Subcutaneous abdominal adipose tissue (tissue), 5 donors: Measurements from ENCODE around the gene TCIRG1.
"Not testable (repeated sequence)": the region's sequence is repeated elsewhere in the genome, so short reads cannot be mapped to it uniquely, and the experiment has no call there.

ENCODE experiments used
- H3K27ac ChIP-seq: one replicate; pipeline ENCODE4 v1.7.0; 2013; ENCODE audit warnings: low read depth, mild to moderate bottlenecking, inconsistent platforms, low read length, moderate library complexity
- H3K27me3 ChIP-seq, 5 donors: one replicate each; pipeline ENCODE4 v1.7.0; 2013; ENCODE audit warnings: low read length in 5 of 5, inconsistent platforms in 1 of 5; ENCODE audit not compliant: control insufficient read depth in 5 of 5, insufficient read depth in 4 of 5
- H3K36me3 ChIP-seq, 5 donors: one replicate each; pipeline ENCODE4 v1.7.0; 2013; ENCODE audit warnings: low read length in 5 of 5; ENCODE audit not compliant: control insufficient read depth in 5 of 5, insufficient read depth in 5 of 5
- H3K4me1 ChIP-seq, 5 donors: one replicate each; pipeline ENCODE4 v1.7.0; 2013; ENCODE audit warnings: low read length in 5 of 5, mild to moderate bottlenecking in 3 of 5, moderate library complexity in 1 of 5; ENCODE audit not compliant: control insufficient read depth in 5 of 5, insufficient read depth in 5 of 5
- H3K4me3 ChIP-seq, 5 donors: one replicate each; pipeline ENCODE4 v1.7.0; 2013; ENCODE audit warnings: low read length in 5 of 5, low read depth in 1 of 5
- H3K9ac ChIP-seq, 5 donors: one replicate each; pipeline ENCODE4 v1.7.0; 2013; ENCODE audit warnings: low read length in 5 of 5, mild to moderate bottlenecking in 4 of 5, moderate library complexity in 3 of 5
- H3K9me3 ChIP-seq, 5 donors: one replicate each; pipeline ENCODE4 v1.7.0; 2013; ENCODE audit warnings: low read length in 5 of 5; ENCODE audit not compliant: control insufficient read depth in 5 of 5
- donor health status: healthy.
- donor health status: healthy.
- donor health status: healthy.
- donor health status: healthy.
- donor health status: healthy.

TCIRG1 gene, protein sequence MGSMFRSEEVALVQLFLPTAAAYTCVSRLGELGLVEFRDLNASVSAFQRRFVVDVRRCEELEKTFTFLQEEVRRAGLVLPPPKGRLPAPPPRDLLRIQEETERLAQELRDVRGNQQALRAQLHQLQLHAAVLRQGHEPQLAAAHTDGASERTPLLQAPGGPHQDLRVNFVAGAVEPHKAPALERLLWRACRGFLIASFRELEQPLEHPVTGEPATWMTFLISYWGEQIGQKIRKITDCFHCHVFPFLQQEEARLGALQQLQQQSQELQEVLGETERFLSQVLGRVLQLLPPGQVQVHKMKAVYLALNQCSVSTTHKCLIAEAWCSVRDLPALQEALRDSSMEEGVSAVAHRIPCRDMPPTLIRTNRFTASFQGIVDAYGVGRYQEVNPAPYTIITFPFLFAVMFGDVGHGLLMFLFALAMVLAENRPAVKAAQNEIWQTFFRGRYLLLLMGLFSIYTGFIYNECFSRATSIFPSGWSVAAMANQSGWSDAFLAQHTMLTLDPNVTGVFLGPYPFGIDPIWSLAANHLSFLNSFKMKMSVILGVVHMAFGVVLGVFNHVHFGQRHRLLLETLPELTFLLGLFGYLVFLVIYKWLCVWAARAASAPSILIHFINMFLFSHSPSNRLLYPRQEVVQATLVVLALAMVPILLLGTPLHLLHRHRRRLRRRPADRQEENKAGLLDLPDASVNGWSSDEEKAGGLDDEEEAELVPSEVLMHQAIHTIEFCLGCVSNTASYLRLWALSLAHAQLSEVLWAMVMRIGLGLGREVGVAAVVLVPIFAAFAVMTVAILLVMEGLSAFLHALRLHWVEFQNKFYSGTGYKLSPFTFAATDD

DNA sequence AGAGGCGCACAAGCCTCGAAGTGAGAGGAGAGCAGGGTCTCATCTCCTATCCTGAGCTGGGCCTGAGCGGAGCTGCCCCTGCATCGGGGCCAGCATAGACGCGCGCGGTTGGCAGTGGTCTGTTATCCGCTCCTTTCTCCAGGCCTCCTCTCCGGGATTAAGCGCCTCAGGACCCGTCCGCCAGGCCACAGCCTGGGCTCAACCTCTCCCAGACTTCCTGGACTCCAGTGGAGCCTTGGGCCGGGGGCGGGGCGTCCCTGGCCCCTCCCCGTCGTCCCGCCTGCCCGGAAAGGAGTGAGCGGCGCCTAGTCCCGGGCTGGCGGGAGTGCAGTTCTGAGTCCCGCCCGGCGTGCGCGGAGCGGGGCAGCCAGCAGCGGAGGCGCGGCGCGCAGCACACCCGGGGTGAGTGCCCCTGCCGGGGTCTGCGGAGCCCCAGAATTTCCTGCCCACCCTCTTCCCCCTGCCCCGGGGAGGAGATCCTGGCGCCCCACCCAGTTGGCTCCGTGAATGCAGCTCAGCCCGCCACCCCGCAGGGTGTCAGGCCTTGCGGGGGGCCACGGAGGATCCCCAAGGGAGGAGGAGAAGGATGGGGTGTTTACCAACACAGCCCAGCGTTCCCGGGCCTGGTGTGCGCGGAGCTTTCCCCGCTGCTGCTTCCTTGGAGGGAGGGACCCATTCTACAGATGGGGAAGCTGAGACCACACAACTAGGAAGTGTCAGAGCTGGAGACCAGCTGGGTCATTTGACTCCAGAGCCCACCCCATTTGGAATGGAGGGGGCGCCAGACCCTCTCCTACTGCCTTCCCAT, at the start of gene TCIRG1:
Gene TCIRG1, plus strand, starts transcription at position 308 of the 808 bp plus-strand sequence. CDS start 2,247 bp downstream, outside the sequence.
- Histone ChIP-seq H3K4me1 (peaks cover 0 to 68% (median 59%) of the 10 kb centered on the region in 5 donors), H3K9me3 (no peaks in the 10 kb centered on the region), H3K36me3 (peaks cover 0 to 39% (median 16%) of the 10 kb centered on the region in 5 donors), H3K4me3 (peak within 1 kb of the TSS; percentile 72 to 85 (median 82)), H3K27ac (peak within 1 kb of the TSS; percentile 83), H3K27me3 (no peaks in the 10 kb centered on the region), H3K9ac (peak within 1 kb of the TSS; percentile 76 to 92 (median 80))

DNA sequence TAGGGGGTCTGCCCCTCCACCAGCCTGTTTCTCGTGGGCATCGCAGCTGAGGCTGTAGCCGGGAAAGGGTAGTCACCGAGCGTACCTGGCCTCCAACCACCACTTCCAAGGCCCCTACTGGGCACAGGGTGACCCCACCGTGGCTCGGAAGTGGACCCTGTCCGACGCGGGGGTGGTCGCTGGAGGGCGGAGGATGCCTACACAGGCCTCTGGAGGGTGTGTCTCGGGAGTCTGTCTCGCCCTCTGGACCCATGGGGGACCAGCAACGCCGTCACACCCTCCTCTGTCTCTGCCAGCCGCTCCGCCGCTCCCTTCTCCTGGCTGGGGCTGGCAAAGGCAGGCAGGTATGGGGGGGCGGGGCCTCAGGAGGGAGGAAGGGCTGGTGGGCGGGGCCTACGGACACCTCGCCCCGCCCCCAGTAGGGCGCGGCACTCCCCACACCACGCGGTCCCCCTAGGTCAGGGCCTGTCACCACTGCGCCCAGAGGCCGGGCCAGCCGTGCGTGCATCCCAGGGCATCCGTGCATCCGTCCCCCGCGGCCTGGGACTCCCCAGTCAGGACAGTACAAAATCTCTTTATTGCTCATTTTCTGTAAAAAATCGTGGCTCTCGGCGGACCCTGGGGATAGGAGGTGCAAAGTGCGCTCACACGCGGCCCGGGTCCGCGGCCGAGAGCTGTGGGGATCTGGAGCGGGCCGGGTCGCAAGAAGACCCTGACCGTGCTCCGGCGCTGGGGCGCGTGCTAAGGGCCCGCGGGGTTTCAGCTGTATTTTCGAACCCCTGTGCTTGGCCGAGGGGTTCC, 48.1 kb upstream of the TCIRG1 start:
- not testable (repeated sequence) for H3K9ac ChIP-seq, H3K27ac ChIP-seq, H3K27me3 ChIP-seq, H3K9me3 ChIP-seq, H3K4me1 ChIP-seq, H3K4me3 ChIP-seq
- H3K36me3 ChIP-seq, result peaks cover 0 to 10% (median 0%) of the 10 kb centered on the region in 5 donors

DNA sequence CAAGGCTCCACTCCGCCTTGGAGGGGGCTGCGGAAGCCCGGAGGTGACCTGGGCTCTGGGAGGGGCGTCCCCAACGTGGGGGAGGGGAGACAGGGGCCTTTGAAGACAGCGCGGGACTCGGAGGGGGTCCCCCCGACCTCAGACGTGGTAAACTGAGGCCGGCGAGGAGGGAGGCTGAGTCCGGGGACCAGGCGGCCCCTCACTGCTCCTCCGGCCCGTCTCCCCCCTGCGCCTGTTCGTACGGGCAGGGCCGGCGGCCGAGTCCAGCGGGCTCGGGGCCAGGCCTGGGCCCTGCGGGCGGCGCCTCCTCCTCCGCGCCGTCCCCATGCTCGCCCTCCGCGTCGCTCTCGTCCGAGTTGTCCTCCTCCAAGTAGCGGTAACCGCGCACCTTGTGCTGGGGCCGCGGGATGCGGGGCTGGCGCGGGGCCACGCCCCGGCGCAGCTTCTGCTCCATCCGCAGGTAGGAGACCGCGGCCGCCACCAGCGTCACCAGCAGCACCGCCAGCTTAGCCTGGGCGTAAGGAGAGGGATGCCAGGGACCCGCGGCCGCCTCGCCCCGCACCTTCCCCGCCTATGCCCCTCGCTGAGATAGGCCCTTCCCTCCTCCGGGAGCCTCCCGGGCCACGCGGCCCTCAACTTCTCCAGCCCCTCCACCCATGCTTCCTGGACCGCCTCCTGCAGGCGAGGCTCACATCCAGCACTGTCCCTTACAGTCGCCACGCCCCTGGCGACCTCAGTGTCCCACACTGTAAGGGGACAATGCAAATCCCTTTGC, 47.3 kb upstream of the TCIRG1 start:
- H3K4me1 ChIP-seq, H3K9me3 ChIP-seq, H3K4me3 ChIP-seq, H3K27ac ChIP-seq, H3K27me3 ChIP-seq, H3K9ac ChIP-seq: not testable (repeated sequence)
- peaks cover 0 to 16% (median 5%) of the 10 kb centered on the region in 5 donors for H3K36me3 ChIP-seq

DNA sequence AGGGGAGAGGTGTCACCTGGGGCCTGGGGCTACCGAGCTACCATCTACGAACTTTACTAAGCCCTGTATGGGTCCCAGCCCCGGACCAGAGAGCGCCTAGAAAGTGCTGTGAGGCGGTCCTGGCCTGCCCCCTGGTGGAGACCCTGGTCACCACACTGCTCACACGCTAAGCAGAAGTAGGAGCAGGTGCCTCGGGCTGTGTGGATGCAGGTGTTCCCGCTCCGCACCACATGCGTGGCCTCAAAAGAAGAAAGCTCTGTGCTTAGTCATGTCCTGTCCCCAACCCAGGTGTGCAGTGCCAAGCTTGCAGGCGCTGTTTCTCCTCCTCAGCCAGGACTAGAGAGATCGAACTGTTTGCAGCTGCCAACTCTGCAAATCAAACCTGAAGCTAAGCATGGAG, 45.0 kb upstream of the TCIRG1 start:
- not testable (repeated sequence) for H3K9me3 ChIP-seq, H3K27me3 ChIP-seq, H3K27ac ChIP-seq, H3K9ac ChIP-seq, H3K4me3 ChIP-seq
- Histone ChIP-seq H3K4me1 (peaks cover 0 to 11% (median 4%) of the 10 kb centered on the region in 5 donors), H3K36me3 (peaks cover 0 to 22% (median 5%) of the 10 kb centered on the region in 5 donors)

DNA sequence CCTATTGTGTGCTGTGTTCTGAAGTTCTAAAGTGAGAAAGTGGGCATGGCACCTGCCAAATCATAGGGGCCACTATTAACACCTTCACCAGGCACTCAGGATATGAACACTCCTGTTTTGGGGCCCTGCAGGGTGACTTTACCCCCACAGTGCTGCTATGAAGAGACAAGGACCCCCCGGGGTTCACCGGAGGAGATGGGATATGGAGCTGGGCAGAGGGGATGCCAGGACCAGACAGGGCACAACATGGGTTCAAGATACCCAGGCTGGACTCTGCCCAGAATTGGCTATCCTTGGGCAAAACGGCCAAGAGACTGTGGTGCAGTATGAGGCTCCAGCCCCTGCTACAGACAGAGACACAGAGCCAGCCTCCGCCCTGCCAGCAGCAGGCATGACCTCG, 44.4 kb upstream of the TCIRG1 start:
- H3K27ac ChIP-seq, H3K9me3 ChIP-seq, H3K9ac ChIP-seq, H3K27me3 ChIP-seq, H3K4me3 ChIP-seq: not testable (repeated sequence)
- Histone ChIP-seq H3K36me3 (peaks cover 0 to 22% (median 5%) of the 10 kb centered on the region in 5 donors), H3K4me1 (peaks cover 0 to 11% (median 4%) of the 10 kb centered on the region in 5 donors)

DNA sequence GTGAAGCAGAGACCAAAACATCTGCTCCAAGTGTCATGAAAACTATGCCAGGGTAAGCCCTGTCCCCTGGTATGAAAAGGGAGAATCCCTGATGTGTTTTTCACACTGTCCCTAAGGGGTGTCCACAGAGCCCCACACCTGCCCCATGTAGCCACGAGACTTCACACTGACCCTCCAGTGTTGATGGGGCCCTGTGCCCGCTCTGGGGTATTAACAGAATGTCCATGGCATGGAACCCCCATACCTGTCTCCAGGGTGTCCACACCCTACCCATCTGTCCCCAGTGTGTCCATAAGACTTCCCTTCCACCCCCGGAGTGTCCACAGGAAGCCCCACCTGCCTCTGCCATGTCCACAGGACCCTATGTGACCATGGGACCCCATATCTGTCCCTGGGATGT, 43.7 kb upstream of the TCIRG1 start:
- not testable (repeated sequence) for H3K4me3 ChIP-seq, H3K27ac ChIP-seq, H3K9ac ChIP-seq, H3K27me3 ChIP-seq, H3K9me3 ChIP-seq
- Histone ChIP-seq H3K36me3 (peaks cover 0 to 22% (median 8%) of the 10 kb centered on the region in 5 donors), H3K4me1 (peaks cover 0 to 14% (median 4%) of the 10 kb centered on the region in 5 donors)

DNA sequence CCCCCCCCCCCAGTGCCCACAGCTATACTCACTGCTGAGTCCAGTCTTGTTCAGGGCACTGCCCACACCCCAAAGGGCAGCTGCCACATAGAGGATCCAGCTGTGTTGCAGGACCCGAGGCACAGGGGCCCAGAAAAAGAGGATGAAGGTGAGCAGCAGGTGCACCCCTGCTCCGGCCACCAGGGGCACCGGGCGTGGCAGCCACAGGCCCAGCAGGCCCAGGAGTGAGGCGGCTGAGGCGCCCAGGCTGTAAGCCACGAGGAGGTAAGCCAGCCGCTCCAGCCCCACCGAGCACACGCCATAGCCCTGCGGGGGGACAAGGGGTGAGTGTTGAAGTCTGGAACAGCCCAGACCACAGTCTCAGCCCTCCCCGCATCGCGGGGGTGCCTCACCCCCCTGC, 43.2 kb upstream of the TCIRG1 start:
- H3K9ac ChIP-seq, H3K9me3 ChIP-seq, H3K4me3 ChIP-seq, H3K27ac ChIP-seq, H3K27me3 ChIP-seq: not testable (repeated sequence)
- Histone ChIP-seq H3K36me3 (peaks cover 0 to 22% (median 8%) of the 10 kb centered on the region in 5 donors), H3K4me1 (peaks cover 0 to 14% (median 4%) of the 10 kb centered on the region in 5 donors)

DNA sequence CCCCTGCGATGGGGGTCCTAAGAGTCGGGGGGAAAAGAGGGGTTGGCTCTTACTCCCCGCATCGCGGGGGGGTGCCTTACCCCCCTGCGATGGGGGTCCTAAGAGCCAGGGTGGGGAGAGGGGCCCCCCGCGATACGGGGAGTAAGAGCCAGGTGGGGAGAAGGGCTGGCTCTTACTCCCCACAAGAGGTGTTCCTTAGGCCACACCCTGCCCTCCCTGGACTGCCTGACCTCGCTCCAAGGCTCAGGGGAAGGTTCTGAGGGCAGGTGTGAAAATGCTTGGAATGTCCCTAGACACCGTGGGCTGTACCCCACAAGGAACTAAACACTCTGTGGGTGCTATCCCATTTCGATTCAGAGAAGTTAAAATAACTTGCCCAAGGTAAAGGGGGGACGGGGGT, 42.8 kb upstream of the TCIRG1 start:
- Histone ChIP-seq H3K9me3 (no peaks in the 10 kb centered on the region), H3K36me3 (peaks cover 0 to 22% (median 8%) of the 10 kb centered on the region in 5 donors), H3K9ac (no peak overlapping the region), H3K4me3 (no peak overlapping the region), H3K27me3 (no peaks in the 10 kb centered on the region), H3K27ac (no peak overlapping the region), H3K4me1 (peaks cover 0 to 14% (median 3%) of the 10 kb centered on the region in 5 donors)
